ENCODE data around the gene TSPAN31. TPM values are rescaled to one million over a fixed set of nuclear protein-coding genes. Genes with fewer than 3 reads are reported as not detected.

TSPAN31 gene
- total and polyA plus RNA-seq, 2 experiments from 2014 or later, result 47.2 to 70.8 TPM

- peak; percentile 27 for DNase-seq
- Histone ChIP-seq H4K20me1 (ENCODE audit: insufficient read depth) (no peaks in the 10 kb centered on the region), H3K9ac (no peak within 1 kb of the TSS), H3K27me3 (replicated peaks; ENCODE audit: insufficient read depth) (peaks cover 40% of the 10 kb centered on the region), H3F3A (ENCODE audit: insufficient read depth) (no peaks in the 10 kb centered on the region), H3K4me2 (ENCODE audit: unreplicated experiment) (peak within 1 kb of the TSS; percentile 74), H2AFZ (no peak within 1 kb of the TSS), H3K36me3 (ENCODE audit: low read depth) (no peaks in the 10 kb centered on the region), H3K4me3 (peak within 1 kb of the TSS; percentile 53), H3K9me2 (ENCODE audit: insufficient read depth) (no peaks in the 10 kb centered on the region), H3K9me3 (ENCODE audit: low read depth) (no peaks in the 10 kb centered on the region), H3K79me2 (ENCODE audit: insufficient read depth) (no peaks in the 10 kb centered on the region), H3K4me1 (ENCODE audit: insufficient read depth) (no peaks in the 10 kb centered on the region), H3K27ac (no peak within 1 kb of the TSS)
- TF ChIP-seq EZH2phosphoT487 (IDR thresholded peaks at IDR 0.05; ENCODE audit: insufficient read depth, low read depth) (0 out of 2 replicates have a peak, but pooled peaks have one; percentile 6), EZH2 (IDR thresholded peaks at IDR 0.05; ENCODE audit: insufficient read depth, poor library complexity, severe bottlenecking) (peak; percentile 77)
- in situ Hi-C loops (cut with MboI), result no loop called here
- WGBS, 2 experiments (ENCODE audit: low coverage in 1 of 2, low lambda C conversion rate in 2 of 2, missing lambda C conversion rate in 2 of 2), result 1 to 2% methylated on average over 9 to 36 of the region's 36 CpGs
Observed at GRCh38 chr12:57738661-57739237, 6.1 kb upstream of the TSPAN31 start, which contains the start of gene AGAP2. Gene AGAP2 (minus strand): TSS chr12:57738742. CDS start chr12:57738246, 496 bp downstream.

DNA sequence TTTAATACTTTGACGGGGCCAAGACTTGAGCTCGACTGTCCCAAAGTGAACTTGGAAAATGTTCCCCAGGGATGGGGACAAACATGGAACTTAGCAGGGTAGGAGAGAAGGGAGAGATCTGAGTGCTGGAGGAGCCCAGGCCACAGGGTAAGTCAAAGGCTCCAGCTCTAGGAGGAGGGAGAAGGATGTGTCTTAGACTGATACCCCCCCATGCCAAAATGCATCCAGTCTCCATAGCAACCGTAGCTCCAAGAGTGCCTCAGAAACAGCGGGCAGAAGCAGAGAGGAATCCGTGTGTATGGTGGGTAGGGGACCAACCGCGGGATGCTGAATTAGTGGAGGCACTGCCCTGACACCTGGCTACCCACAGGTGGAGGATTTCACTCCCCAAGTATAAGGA lies 5.5 kb upstream of the TSPAN31 start:
- no peak overlapping the region for H2AFZ ChIP-seq
- H3F3A ChIP-seq (ENCODE audit: insufficient read depth), result 0 out of 2 replicates have a peak, but pooled peaks cover 3% of the 10 kb centered on the region
- in situ Hi-C loops (cut with MboI), result no loop called here
- no peak overlapping the region for H3K4me3 ChIP-seq
- no peaks in the 10 kb centered on the region for H4K20me1 ChIP-seq (ENCODE audit: insufficient read depth)
- H3K9me3 ChIP-seq (ENCODE audit: low read depth), result no peaks in the 10 kb centered on the region
- no peaks in the 10 kb centered on the region for H3K4me1 ChIP-seq (ENCODE audit: insufficient read depth)
- no peak overlapping the region for H3K4me2 ChIP-seq (ENCODE audit: unreplicated experiment)
- DNase-seq, result no peak
- H3K9ac ChIP-seq, result no peak overlapping the region
- 23 to 24% methylated on average over 7 of the region's 7 CpGs for WGBS, 2 experiments (ENCODE audit: low coverage in 1 of 2, low lambda C conversion rate in 2 of 2, missing lambda C conversion rate in 2 of 2)
- H3K27me3 ChIP-seq (replicated peaks; ENCODE audit: insufficient read depth), result peaks cover 40% of the 10 kb centered on the region
- no peaks in the 10 kb centered on the region for H3K9me2 ChIP-seq (ENCODE audit: insufficient read depth)
- no peak overlapping the region for H3K27ac ChIP-seq
- no peaks in the 10 kb centered on the region for H3K79me2 ChIP-seq (ENCODE audit: insufficient read depth)
- no peaks in the 10 kb centered on the region for H3K36me3 ChIP-seq (ENCODE audit: low read depth)
- 0 out of 2 replicates have a peak, but pooled peaks have one; percentile 8 for TF ChIP-seq EZH2phosphoT487 (IDR thresholded peaks at IDR 0.05; ENCODE audit: insufficient read depth, low read depth)
- peak; percentile 31 for TF ChIP-seq EZH2 (IDR thresholded peaks at IDR 0.05; ENCODE audit: insufficient read depth, poor library complexity, severe bottlenecking)

DNA sequence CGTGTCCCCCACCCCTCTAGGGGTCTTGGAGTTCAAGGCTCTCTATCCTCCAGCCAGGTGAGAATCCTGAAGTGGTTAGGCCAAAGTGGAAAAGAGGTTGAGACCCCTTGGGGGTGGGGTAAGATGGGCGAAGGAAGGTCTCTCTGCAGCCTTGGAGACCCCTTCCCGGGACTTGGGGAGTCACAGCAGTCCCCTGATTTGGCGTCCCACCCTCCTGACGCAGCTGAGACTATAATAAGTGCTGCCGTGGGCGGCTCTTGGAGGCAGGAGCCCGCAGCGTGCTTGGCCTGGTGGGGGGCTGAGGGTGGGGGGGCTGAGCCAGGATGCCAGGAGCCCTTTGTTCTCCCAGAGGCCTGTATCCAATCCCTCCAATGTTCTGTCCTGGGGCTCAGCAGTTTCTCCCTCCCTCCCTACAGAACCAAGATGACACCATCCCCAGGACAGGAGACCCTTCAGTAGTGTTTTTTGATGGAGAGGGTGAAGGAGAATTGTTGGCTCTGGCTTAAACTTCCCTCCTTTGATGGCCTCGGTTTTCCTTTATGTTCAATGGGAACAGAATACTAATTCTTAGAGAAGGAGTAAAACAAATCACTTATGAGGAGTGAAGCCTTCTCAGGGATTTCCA lies 4.8 kb upstream of the TSPAN31 start:
- TF ChIP-seq EZH2phosphoT487 (IDR thresholded peaks at IDR 0.05; ENCODE audit: insufficient read depth, low read depth) (no peak), EZH2 (IDR thresholded peaks at IDR 0.05; ENCODE audit: insufficient read depth, poor library complexity, severe bottlenecking) (no peak)
- 12 to 30% methylated on average over 6 to 10 of the region's 10 CpGs for WGBS, 2 experiments (ENCODE audit: low coverage in 1 of 2, low lambda C conversion rate in 2 of 2, missing lambda C conversion rate in 2 of 2)
- 0 out of 2 replicates have a peak, but pooled peaks cover 2% of the 10 kb centered on the region for H3K79me2 ChIP-seq (ENCODE audit: insufficient read depth)
- H3K9me2 ChIP-seq (ENCODE audit: insufficient read depth), result no peaks in the 10 kb centered on the region
- no peak overlapping the region for H3K4me3 ChIP-seq
- no peaks in the 10 kb centered on the region for H4K20me1 ChIP-seq (ENCODE audit: insufficient read depth)
- H2AFZ ChIP-seq, result no peak overlapping the region
- H3K36me3 ChIP-seq (ENCODE audit: low read depth), result no peaks in the 10 kb centered on the region
- no peak for DNase-seq
- no peaks in the 10 kb centered on the region for H3K9me3 ChIP-seq (ENCODE audit: low read depth)
- H3K27ac ChIP-seq, result no peak overlapping the region
- peaks cover 40% of the 10 kb centered on the region for H3K27me3 ChIP-seq (replicated peaks; ENCODE audit: insufficient read depth)
- in situ Hi-C loops (cut with MboI), result no loop called here
- 0 out of 2 replicates have a peak, but pooled peaks cover 3% of the 10 kb centered on the region for H3F3A ChIP-seq (ENCODE audit: insufficient read depth)
- no peaks in the 10 kb centered on the region for H3K4me1 ChIP-seq (ENCODE audit: insufficient read depth)
- H3K4me2 ChIP-seq (ENCODE audit: unreplicated experiment), result no peak overlapping the region
- no peak overlapping the region for H3K9ac ChIP-seq

DNA sequence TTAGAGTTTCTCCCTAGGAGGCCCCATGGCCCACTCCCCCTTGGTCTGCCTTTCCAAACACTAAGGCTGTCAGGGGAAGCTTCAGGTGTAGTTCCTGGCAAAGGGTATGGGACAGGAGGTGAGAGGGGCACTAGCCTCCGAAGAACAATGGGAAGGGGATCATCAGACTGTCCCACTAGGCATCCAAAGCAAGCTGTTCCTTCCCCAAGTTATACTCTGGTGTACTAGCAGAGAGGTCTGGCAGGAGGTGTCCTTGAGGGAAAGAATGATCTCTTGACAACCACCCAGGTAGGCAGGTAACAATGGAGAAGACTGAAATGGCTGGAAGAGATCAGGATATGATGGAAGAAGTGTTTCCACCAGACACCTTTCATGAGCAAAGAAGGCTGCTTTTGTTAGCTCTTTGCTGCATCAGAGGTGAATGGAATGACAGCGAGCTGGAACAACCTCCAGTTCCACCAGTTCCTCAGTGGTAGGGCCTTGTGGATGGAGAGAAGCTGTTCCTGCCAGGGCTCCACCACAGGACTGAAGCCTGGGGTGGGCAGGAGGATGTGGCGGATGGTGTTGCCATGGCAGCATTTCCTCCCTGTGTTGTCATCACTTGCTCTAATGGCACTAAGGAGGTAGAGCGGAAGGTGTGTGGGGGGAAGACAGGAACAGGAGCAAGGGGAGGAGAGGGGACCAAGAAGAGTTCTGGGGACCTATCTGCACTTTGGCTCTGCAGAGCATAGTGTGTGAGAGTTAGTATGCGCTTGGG lies 4.0 kb upstream of the TSPAN31 start:
- H4K20me1 ChIP-seq (ENCODE audit: insufficient read depth), result no peaks in the 10 kb centered on the region
- H3K4me2 ChIP-seq (ENCODE audit: unreplicated experiment), result no peak overlapping the region
- no peaks in the 10 kb centered on the region for H3K36me3 ChIP-seq (ENCODE audit: low read depth)
- peaks cover 40% of the 10 kb centered on the region for H3K27me3 ChIP-seq (replicated peaks; ENCODE audit: insufficient read depth)
- no peak overlapping the region for H3K9ac ChIP-seq
- no peaks in the 10 kb centered on the region for H3K9me2 ChIP-seq (ENCODE audit: insufficient read depth)
- 0 out of 2 replicates have a peak, but pooled peaks cover 7% of the 10 kb centered on the region for H3K79me2 ChIP-seq (ENCODE audit: insufficient read depth)
- no peak for TF ChIP-seq EZH2 (IDR thresholded peaks at IDR 0.05; ENCODE audit: insufficient read depth, poor library complexity, severe bottlenecking)
- TF ChIP-seq EZH2phosphoT487 (IDR thresholded peaks at IDR 0.05; ENCODE audit: insufficient read depth, low read depth), result no peak
- H2AFZ ChIP-seq, result no peak overlapping the region
- 43 to 51% methylated on average over 5 of the region's 5 CpGs for WGBS, 2 experiments (ENCODE audit: low coverage in 1 of 2, low lambda C conversion rate in 2 of 2, missing lambda C conversion rate in 2 of 2)
- H3K27ac ChIP-seq, result no peak overlapping the region
- in situ Hi-C loops (cut with MboI), result no loop called here
- peaks cover 4% of the 10 kb centered on the region; the same call in 1 of the 2 replicates for H3K4me1 ChIP-seq (ENCODE audit: insufficient read depth)
- no peak overlapping the region for H3K4me3 ChIP-seq
- H3K9me3 ChIP-seq (ENCODE audit: low read depth), result no peaks in the 10 kb centered on the region
- H3F3A ChIP-seq (ENCODE audit: insufficient read depth), result peaks cover 8% of the 10 kb centered on the region
- no peak for DNase-seq

Measured in GM23248 (cell line).